Mesothelial cell of epicardium (in vitro differentiated cells): ENCODE results near the gene PLAAT3. TPM values are rescaled to one million over a fixed set of nuclear protein-coding genes. Genes with fewer than 3 reads are reported as not detected.
"Not testable (repeated sequence)": the region's sequence is repeated elsewhere in the genome, so short reads cannot be mapped to it uniquely, and the experiment has no call there.

ENCODE experiments used
- DNase-seq, 2 experiments: peaks; one replicate each; pipeline ENCODE4 v3.0.0; 2021; ENCODE audit warnings: low spot score in 2 of 2; ENCODE audit not compliant: unreplicated experiment in 2 of 2
- H3K27ac Mint-ChIP-seq: 2 replicates; pipeline ENCODE4 v1.8.0; 2021; ENCODE audit warnings: mixed read lengths
- H3K27me3 Mint-ChIP-seq: 2 replicates; pipeline ENCODE4 v1.8.0; 2021; ENCODE audit warnings: low read depth, mixed read lengths
- H3K36me3 Mint-ChIP-seq: 2 replicates; pipeline ENCODE4 v1.8.0; 2021; ENCODE audit warnings: mixed read lengths
- H3K4me1 Mint-ChIP-seq: 2 replicates; pipeline ENCODE4 v1.8.0; 2021; ENCODE audit warnings: mixed read lengths
- H3K4me3 Mint-ChIP-seq: 2 replicates; pipeline ENCODE4 v1.8.0; 2021; ENCODE audit warnings: mild to moderate bottlenecking, moderate library complexity, mixed read lengths
- H3K9me3 Mint-ChIP-seq: 2 replicates; pipeline ENCODE4 v1.8.0; 2021; ENCODE audit warnings: mixed read lengths
- total RNA-seq: library from RNA; stranded (reverse); gene quantifications from 3 replicates; pipeline ENCODE4 v1.2.1, GENCODE V29; 2021
- TF ChIP-seq, protein P1 (sequence below): fragments of 200-600 bp; sonication (generic); IDR thresholded peaks from one replicate; pipeline ENCODE4 v1.5.0; 2021; ENCODE audit warnings: antibody characterized with exemption; ENCODE audit not compliant: unreplicated experiment

Gene PLAAT3
- total RNA-seq, 1 donor from 2014 or later: 1.5 TPM

DNA sequence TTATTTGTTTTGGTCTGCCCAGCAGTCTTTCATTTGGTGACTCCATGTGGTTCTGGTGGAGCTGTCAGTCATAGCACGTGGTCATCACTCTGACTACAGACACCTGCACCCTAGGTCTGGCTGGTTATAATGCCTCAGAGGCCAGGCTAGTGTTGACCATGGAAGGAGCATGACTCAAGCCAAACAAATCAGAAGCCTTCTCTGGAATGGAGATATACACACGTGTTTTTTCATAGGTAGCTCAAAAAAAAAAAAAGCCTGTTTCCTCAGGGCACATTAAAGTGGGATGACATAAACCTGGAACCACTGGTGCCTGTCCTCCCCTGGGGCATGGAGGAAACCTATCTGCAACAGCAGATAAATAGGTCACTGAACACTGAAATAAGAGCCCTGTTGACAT, 8.1 kb upstream of the PLAAT3 start:
- no peak overlapping the region for H3K27ac Mint-ChIP-seq
- H3K36me3 Mint-ChIP-seq: no peaks in the 10 kb centered on the region
- DNase-seq: no peak

DNA sequence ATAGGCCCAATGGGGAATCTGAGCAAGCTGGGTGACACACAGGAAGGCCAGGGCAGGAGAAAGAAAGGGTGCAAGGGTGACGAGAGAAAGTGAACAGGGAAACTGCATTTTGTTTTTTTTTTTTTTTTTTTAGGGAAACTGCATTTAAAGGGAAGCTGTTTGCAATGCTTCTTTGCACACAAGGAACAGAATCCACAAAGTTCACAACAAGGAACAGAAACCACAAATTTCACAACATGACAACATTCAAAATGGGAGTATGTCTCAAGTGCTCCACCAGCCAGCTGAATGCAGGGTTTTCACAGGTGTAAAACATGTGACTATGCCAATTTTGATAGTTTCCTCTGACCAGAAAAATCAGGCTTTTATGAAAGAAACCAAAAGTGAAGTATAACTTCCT, 6.8 kb upstream of the PLAAT3 start:
- Mint-ChIP-seq H3K9me3 (no peaks in the 10 kb centered on the region), H3K27ac (no peak overlapping the region), H3K27me3 (no peaks in the 10 kb centered on the region), H3K36me3 (no peaks in the 10 kb centered on the region), H3K4me1 (peaks cover 5% of the 10 kb centered on the region), H3K4me3 (no peak overlapping the region)
- DNase-seq: no peak
- TF ChIP-seq, protein P1, sequence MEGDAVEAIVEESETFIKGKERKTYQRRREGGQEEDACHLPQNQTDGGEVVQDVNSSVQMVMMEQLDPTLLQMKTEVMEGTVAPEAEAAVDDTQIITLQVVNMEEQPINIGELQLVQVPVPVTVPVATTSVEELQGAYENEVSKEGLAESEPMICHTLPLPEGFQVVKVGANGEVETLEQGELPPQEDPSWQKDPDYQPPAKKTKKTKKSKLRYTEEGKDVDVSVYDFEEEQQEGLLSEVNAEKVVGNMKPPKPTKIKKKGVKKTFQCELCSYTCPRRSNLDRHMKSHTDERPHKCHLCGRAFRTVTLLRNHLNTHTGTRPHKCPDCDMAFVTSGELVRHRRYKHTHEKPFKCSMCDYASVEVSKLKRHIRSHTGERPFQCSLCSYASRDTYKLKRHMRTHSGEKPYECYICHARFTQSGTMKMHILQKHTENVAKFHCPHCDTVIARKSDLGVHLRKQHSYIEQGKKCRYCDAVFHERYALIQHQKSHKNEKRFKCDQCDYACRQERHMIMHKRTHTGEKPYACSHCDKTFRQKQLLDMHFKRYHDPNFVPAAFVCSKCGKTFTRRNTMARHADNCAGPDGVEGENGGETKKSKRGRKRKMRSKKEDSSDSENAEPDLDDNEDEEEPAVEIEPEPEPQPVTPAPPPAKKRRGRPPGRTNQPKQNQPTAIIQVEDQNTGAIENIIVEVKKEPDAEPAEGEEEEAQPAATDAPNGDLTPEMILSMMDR: no peak

More for the DNA sequence above, 8.1 kb upstream of the PLAAT3 start:
- TF ChIP-seq, protein P1: no peak
- Mint-ChIP-seq H3K4me1 (peaks cover 5% of the 10 kb centered on the region), H3K4me3 (no peak overlapping the region), H3K9me3 (no peaks in the 10 kb centered on the region), H3K27me3 (no peaks in the 10 kb centered on the region)

DNA sequence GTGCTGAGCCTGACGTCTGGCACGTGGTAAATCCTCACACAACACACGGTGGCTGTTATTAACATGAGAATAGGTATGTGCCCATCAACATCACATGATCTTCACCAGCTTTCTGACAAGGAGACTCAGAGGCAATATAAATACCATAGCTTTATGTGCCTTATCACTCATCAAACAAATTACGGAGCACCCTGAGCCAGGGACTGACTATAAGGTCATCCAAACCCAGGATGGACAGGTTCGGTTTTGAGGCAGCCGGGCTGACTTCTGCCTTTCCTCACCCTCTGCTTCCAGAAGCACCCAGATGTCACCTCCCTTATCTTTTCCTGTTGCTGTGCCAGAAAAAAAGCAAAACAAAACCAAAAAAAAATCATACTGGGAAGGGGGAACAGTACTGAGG, 5.7 kb upstream of the PLAAT3 start:
- Mint-ChIP-seq H3K4me3 (no peak overlapping the region), H3K27ac (no peak overlapping the region), H3K4me1 (peaks cover 5% of the 10 kb centered on the region), H3K27me3 (no peaks in the 10 kb centered on the region), H3K9me3 (no peaks in the 10 kb centered on the region), H3K36me3 (no peaks in the 10 kb centered on the region)
- no peak for DNase-seq
- TF ChIP-seq, protein P1: no peak

DNA sequence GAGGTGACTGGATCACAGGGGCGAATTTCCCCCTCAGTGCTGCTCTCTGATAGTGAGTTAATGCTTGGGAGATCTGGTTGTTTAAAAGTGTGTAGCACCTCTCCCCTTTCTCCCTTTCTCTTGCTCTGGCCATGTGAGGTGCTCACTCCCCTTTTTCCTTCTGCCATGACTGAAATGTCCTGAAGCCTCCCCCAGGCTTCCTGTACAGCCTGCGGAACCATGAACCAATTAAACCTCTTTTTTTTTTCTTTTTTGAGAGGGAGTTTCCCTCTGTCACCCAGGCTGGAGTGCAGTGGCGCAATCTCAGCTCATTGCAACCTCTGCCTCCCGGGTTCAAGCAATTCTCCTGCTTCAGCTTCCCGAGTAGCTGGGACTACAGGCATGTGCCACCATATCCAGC, 3.5 kb upstream of the PLAAT3 start:
- DNase-seq, H3K4me3 Mint-ChIP-seq, H3K36me3 Mint-ChIP-seq, H3K9me3 Mint-ChIP-seq, H3K27ac Mint-ChIP-seq: not testable (repeated sequence)
- Mint-ChIP-seq H3K27me3 (peaks cover 16% of the 10 kb centered on the region), H3K4me1 (peaks cover 15% of the 10 kb centered on the region)

DNA sequence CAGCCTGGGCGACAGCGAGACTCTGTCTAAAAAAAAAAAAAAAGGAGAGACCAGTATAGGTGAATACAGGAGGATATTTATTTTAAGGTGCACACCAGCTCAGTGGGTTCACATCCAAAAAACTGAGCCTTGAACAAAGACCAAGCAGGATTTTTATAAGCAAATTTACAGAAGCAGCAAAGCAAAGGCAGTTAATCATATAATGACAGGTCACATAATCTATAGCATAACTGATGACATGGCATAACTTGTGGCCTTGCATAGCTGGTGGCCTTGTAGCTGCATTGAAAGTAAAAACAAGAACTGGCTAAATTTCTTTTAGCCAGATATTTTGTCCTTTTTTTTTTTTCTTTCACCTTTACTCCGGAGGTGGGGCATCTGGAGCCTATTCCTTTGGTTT, 2.7 kb upstream of the PLAAT3 start:
- DNase-seq: no peak
- no peaks in the 10 kb centered on the region for H3K36me3 Mint-ChIP-seq
- no peak overlapping the region for H3K4me3 Mint-ChIP-seq
- H3K4me1 Mint-ChIP-seq: peaks cover 13% of the 10 kb centered on the region
- TF ChIP-seq, protein P1: no peak
- peaks cover 18% of the 10 kb centered on the region for H3K27me3 Mint-ChIP-seq
- no peaks in the 10 kb centered on the region for H3K9me3 Mint-ChIP-seq
- no peak overlapping the region for H3K27ac Mint-ChIP-seq

DNA sequence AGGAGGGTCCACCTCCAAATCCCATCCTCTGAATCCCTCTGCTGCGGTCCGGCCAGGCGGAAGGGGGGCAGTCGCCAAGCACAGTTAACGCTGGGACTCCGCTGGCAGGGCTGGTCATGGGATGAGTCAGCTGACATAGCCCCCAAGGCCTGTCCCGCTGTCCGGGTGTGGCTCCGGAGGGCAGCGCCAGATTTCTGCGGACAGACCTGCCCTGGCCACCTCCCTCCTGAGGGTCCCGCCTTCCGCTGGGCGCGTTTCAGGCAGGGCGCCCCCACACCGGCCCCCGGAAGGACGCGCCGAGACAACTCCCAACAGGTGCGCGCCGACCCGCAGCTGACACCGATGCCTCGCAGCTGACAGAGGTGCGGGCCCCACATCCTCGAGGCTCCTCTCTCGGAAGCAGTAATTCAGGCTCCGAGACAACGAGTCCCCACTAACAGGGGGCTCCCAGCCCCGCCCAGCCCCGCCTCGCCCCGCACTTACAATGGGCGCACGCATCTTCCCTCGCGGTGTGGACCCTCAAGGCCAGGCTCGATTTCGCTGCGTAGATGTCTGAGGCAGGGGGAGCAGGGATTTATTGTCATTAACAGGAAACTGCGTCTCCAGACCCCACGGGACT, 607 bp downstream of the PLAAT3 start:
- H3K4me3 Mint-ChIP-seq: peak overlapping the region; percentile 71
- TF ChIP-seq, protein P1: no peak
- peaks cover 18% of the 10 kb centered on the region for H3K27me3 Mint-ChIP-seq
- no peak overlapping the region for H3K27ac Mint-ChIP-seq
- peaks cover 27% of the 10 kb centered on the region for H3K4me1 Mint-ChIP-seq
- no peaks in the 10 kb centered on the region for H3K36me3 Mint-ChIP-seq
- peak in 1 of 2 experiments; percentile 45 for DNase-seq
- no peaks in the 10 kb centered on the region for H3K9me3 Mint-ChIP-seq
